ENCODE measurements around the gene ORC6.

ORC6 gene

GRCh38 chr16:46733319-46733830 lies 43.9 kb downstream of the ORC6 start:
- DNase-seq, result no peak

GRCh38 chr16:46736695-46737094 lies 47.2 kb downstream of the ORC6 start:
- DNase-seq, result no peak

GRCh38 chr16:46737621-46738214 lies 48.3 kb downstream of the ORC6 start:
- no peak for DNase-seq

- DNase-seq, result no peak
Observed at GRCh38 chr16:46739934-46740333, 50.5 kb downstream of the ORC6 start.

GRCh38 chr16:46743232-46743719 lies 53.8 kb downstream of the ORC6 start:
- DNase-seq, result peak; percentile 70

GRCh38 chr16:46745617-46746016 lies 56.2 kb downstream of the ORC6 start:
- no peak for DNase-seq

- no peak for DNase-seq
Observed at GRCh38 chr16:46746821-46747776, 57.6 kb downstream of the ORC6 start.
